ENCODE measurements around the gene CEBPZ.

Gene CEBPZ

GRCh38 chr2:37192551-37192950, 38.8 kb downstream of the CEBPZ start:
- H3K27ac ChIP-seq (replicated peaks), result no peak overlapping the region

GRCh38 chr2:37191747-37192146, 39.6 kb downstream of the CEBPZ start:
- Histone ChIP-seq H3K4me3 (replicated peaks; ENCODE audit: insufficient read depth, low read length) (no peak overlapping the region), H3K27ac (replicated peaks) (peak overlapping the region; percentile 82), H3K27me3 (ENCODE audit: insufficient read depth, poor library complexity, severe bottlenecking) (no peaks in the 10 kb centered on the region)
- no peak for DNase-seq (ENCODE audit: low read depth in 1 of 2, low spot score in 1 of 2)
- TF ChIP-seq SPI1 (IDR thresholded peaks at IDR 0.05; ENCODE audit: borderline replicate concordance, low read depth) (no peak), CTCF (IDR thresholded peaks at IDR 0.05; ENCODE audit: insufficient read depth, low read length) (no peak)

More at GRCh38 chr2:37192551-37192950, 38.8 kb downstream of the CEBPZ start:
- H3K27me3 ChIP-seq (ENCODE audit: insufficient read depth, poor library complexity, severe bottlenecking), result no peaks in the 10 kb centered on the region
- TF ChIP-seq REST (IDR thresholded peaks at IDR 0.05; ENCODE audit: insufficient replicate concordance, low read depth) (no peak), POLR2AphosphoS5 (IDR thresholded peaks at IDR 0.05; ENCODE audit: low read depth) (no peak), SPI1 (IDR thresholded peaks at IDR 0.05; ENCODE audit: borderline replicate concordance, low read depth) (0 out of 2 replicates have a peak, but pooled peaks have one; percentile 8)
- no peak overlapping the region for H3K4me3 ChIP-seq (replicated peaks; ENCODE audit: insufficient read depth, low read length)
- DNase-seq (ENCODE audit: low read depth in 1 of 2, low spot score in 1 of 2), result no peak

- DNase-seq (ENCODE audit: low read depth in 1 of 2, low spot score in 1 of 2), result no peak
- no peak for TF ChIP-seq REST (IDR thresholded peaks at IDR 0.05; ENCODE audit: insufficient replicate concordance, low read depth)
- TF ChIP-seq POLR2AphosphoS5 (IDR thresholded peaks at IDR 0.05; ENCODE audit: low read depth), result no peak
- TF ChIP-seq GABPA (IDR thresholded peaks at IDR 0.05; ENCODE audit: low read depth), result no peak
- no peaks in the 10 kb centered on the region for H3K27me3 ChIP-seq (ENCODE audit: insufficient read depth, poor library complexity, severe bottlenecking)
- peak overlapping the region; percentile 82 for H3K27ac ChIP-seq (replicated peaks)
- no peak overlapping the region for H3K4me3 ChIP-seq (replicated peaks; ENCODE audit: insufficient read depth, low read length)
Observed at GRCh38 chr2:37191253-37191652, 40.1 kb downstream of the CEBPZ start.

- peak overlapping the region; percentile 82 for H3K27ac ChIP-seq (replicated peaks)
- DNase-seq (ENCODE audit: low read depth in 1 of 2, low spot score in 1 of 2), result peak; percentile 72 to 81
- no peak overlapping the region for H3K4me3 ChIP-seq (replicated peaks; ENCODE audit: insufficient read depth, low read length)
- no peaks in the 10 kb centered on the region for H3K27me3 ChIP-seq (ENCODE audit: insufficient read depth, poor library complexity, severe bottlenecking)
- TF ChIP-seq REST (IDR thresholded peaks at IDR 0.05; ENCODE audit: insufficient replicate concordance, low read depth) (no peak), GABPA (IDR thresholded peaks at IDR 0.05; ENCODE audit: low read depth) (no peak), CTCF (IDR thresholded peaks at IDR 0.05; ENCODE audit: insufficient read depth, low read length) (no peak)
Observed at GRCh38 chr2:37190290-37190689, 41.1 kb downstream of the CEBPZ start.
